Suprapubic skin (tissue), 3 donors: Measurements from ENCODE around the gene ALG12.

Source experiments
- POLR2AphosphoS5 ChIP-seq, 3 donors: sonication (generic); formaldehyde crosslinking; IDR thresholded peaks; one replicate each; pipeline ENCODE4 v1.6.1; 2017; ENCODE audit warnings: antibody characterized with exemption in 3 of 3
- TF ChIP-seq, protein P1 (sequence below), 2 donors: fragments of 200-600 bp in 1 of 2; fragments of 450-650 bp in 1 of 2; sonication (generic) in 1 of 2; IDR thresholded peaks; one replicate each; pipeline ENCODE4 v1.5.1; 2016 to 2019; ENCODE audit warnings: antibody characterized with exemption in 2 of 2, mild to moderate bottlenecking in 1 of 2, moderate library complexity in 1 of 2

DNA sequence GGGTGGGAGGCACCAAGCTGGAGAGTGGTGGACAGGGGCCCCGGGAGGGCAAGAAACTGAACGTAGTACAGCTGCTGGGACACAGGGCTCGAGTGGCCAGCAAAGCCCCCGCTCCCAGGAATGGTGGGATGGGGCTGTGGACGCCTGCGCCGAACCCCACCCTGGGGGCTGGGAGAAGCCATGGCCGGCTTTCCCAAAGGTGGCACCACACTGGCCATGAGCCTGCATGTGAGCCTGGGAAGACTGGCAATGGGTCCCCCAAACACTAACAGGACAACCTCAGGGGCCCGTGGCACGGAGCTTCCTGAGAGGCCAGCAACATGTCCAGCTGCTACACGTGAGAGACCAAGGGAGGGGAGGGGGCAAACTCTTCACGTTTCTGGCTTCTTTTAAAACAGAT lies 4.0 kb downstream of the ALG12 start:
- TF ChIP-seq, protein P1, sequence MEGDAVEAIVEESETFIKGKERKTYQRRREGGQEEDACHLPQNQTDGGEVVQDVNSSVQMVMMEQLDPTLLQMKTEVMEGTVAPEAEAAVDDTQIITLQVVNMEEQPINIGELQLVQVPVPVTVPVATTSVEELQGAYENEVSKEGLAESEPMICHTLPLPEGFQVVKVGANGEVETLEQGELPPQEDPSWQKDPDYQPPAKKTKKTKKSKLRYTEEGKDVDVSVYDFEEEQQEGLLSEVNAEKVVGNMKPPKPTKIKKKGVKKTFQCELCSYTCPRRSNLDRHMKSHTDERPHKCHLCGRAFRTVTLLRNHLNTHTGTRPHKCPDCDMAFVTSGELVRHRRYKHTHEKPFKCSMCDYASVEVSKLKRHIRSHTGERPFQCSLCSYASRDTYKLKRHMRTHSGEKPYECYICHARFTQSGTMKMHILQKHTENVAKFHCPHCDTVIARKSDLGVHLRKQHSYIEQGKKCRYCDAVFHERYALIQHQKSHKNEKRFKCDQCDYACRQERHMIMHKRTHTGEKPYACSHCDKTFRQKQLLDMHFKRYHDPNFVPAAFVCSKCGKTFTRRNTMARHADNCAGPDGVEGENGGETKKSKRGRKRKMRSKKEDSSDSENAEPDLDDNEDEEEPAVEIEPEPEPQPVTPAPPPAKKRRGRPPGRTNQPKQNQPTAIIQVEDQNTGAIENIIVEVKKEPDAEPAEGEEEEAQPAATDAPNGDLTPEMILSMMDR (IDR thresholded peaks at IDR 0.05), result no peak
- no peak for TF ChIP-seq POLR2AphosphoS5 (IDR thresholded peaks at IDR 0.05)
